Measurements from ENCODE around the gene CNST.
"Not testable (repeated sequence)": the region's sequence is repeated elsewhere in the genome, so short reads cannot be mapped to it uniquely, and the experiment has no call there.

CNST gene

GRCh38 chr1:246559310-246559709, 6.9 kb upstream of the CNST start:
- DNase-seq: no peak

DNA sequence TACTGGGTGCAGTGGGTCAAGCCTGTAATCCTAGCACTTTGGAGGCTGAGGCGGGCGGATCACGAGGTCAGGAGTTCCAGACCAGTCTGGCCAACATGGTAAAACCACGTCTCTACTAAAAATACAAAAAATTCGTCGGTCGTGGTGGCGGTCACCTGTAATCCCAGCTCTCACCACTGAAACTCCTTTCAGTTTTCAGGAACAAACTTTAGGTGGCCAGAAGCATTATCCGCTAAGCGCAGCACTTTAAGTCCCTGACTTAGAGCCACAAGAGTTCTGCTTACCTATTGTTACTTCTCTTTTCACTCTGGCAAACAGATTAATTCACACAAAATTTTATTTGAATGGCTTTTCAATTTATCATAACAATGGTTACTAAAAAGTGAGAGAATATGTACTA, 5.4 kb upstream of the CNST start:
- DNase-seq: not testable (repeated sequence)

DNA sequence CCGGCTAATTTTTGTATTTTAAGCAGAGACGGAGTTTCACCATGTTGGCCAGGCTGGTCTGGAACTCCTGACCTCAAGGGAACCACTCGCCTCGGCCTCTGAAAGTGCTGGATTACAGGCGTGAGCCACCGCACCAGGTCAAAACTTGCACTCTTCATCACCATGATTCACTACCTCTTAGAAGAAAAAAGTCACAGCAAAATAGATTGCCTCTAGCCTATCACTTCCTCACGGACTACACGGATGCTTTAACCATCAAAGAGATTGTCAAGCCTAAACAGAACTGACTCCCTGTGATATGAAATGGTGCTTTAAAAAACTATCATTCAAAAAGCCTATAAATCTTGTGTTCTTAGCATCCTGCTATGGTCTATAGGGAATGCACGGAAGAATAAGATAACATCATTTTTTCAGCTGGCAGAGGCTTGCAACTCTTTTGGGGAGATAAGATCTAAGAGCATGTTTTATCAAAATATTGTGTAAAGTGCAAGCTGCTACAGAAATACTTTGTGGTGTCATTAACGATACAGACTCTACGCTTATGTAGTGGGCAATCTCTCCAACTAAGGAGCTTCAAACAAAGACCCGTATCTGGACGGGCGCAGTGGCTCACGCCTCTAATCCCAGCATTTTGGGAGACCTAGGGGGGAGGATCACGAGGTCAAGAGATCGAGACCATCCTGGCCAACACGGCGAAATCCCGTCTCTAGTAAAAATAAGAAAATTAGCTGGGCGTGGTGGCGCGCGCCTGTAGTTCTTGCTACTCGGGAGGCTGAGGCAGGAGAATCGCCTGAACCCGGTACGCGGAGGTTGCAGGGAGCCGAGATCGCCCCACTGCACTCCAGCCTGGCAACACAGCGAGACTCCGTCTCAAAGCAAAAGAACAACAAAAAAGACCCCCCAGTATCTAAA, 1.2 kb upstream of the CNST start:
- no peak for DNase-seq

GRCh38 chr1:246565751-246566127, 517 bp upstream of the CNST start:
- DNase-seq: no peak

- peak; percentile 38 for DNase-seq
Measured at GRCh38 chr1:246566813-246567645, 773 bp downstream of the CNST start.

DNA sequence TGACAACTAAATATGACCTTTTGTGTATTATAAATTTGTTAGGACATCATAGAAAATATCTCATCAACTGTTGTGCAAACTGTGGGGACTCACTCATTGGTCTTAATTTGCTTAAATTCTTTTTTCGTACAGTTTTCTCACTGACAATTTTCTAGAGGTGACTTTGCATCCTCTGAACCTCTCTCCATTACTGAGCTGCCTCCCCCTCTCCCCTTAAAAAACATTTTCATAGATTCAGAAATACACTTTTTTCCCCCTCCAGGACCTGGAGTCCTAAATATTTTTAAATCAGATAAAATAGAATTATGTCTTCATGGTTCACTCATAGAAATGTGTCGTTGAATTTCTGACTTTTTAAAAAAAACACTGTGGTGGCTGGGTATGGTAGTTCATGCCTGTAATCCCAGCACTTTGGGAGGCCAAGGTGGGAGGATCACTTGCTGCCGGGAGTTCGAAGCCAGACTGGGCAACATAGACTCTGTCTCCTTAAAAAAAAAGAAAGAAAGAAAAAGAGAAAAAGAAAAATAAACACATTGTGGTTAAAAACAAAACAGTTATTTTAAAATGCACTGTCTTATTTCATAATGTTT, 1.5 kb downstream of the CNST start:
- DNase-seq: no peak

GRCh38 chr1:246569248-246570238, 3.3 kb downstream of the CNST start:
- peak; percentile 66 for DNase-seq

DNA sequence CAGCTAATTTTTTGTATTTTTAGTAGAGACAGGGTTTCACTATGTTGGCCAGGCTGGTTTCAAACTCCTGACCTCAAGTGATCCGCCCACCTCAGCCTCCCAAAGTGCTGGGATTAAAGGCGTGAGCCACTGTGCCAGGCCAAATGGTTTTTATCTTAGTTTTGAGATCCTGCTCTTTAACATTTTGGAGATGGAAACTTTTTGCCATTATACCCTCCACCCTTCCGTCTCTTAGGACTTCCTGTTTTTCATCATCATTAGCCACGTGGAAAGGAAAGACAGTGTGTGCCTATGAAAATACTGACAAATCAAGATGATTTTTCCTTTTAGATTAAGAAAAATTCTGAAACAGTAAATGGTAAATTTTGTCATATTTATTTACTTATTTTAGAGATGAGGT, 5.1 kb downstream of the CNST start:
- DNase-seq: peak; percentile 36

- DNase-seq: no peak
Measured at GRCh38 chr1:246571953-246572352, 5.7 kb downstream of the CNST start.

GRCh38 chr1:246572785-246573184, 6.5 kb downstream of the CNST start:
- no peak for DNase-seq

DNA sequence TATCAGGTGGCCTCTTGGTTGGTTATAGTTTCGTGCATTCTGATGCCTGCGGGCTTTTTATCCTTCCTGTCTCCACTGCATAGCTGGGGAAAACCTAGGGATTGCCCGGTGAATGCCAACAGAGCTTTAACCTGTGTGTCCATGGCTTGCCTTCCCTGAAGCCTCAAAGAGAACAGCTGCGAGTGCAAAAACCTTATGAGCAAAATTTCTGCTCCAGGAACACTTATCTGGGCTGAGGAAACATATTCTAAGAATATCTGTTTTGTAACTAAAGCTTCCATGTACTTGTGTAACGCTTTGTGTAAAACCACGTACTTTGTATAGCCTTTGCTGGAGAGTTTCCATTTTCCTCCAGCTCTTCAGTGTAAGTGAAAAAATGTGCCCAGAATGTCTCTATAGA, 7.2 kb downstream of the CNST start:
- DNase-seq: no peak

- DNase-seq: no peak
Measured at GRCh38 chr1:246576709-246577032, 10.4 kb downstream of the CNST start.

GRCh38 chr1:246577082-246577719, 10.9 kb downstream of the CNST start:
- DNase-seq: no peak

DNA sequence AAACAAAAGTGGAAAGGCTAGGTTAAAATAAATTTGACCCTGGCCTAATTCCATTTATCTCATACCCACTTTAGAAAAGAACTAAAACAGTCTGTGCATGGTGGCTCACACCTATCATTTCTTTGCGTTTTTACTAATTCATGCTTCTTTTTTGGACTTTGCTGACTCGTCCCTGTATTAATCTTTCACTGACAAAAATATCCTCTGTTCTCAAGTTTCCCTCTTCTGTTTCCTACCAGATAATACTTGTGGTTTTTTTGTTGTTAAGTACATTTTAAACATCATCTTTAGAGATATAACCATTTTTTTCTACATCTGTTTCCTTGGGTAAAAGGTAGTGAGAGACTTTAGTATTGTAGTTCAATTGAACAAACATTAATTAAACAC, 11.5 kb downstream of the CNST start:
- DNase-seq: peak; percentile 89

DNA sequence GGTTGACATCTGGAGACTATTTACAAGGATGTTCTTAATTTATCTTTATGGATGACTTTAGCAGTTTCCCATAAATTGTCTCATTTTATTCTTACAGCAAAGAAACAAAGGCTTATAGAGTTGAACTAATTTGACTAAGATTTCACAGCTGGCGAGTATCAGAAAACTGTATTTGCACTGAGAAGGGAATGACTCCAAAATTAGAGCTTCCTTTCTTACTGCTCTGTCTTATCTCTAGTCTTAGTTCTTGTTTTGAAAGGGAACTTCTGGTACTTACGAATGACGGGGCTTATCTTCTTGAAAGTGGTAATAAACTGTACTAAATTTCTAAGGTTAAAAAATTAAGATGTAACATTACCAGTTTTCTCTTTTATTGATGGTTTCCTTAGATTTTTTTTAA, 13.6 kb downstream of the CNST start:
- DNase-seq: no peak

GRCh38 chr1:246580497-246581370, 14.5 kb downstream of the CNST start:
- DNase-seq: no peak

DNA sequence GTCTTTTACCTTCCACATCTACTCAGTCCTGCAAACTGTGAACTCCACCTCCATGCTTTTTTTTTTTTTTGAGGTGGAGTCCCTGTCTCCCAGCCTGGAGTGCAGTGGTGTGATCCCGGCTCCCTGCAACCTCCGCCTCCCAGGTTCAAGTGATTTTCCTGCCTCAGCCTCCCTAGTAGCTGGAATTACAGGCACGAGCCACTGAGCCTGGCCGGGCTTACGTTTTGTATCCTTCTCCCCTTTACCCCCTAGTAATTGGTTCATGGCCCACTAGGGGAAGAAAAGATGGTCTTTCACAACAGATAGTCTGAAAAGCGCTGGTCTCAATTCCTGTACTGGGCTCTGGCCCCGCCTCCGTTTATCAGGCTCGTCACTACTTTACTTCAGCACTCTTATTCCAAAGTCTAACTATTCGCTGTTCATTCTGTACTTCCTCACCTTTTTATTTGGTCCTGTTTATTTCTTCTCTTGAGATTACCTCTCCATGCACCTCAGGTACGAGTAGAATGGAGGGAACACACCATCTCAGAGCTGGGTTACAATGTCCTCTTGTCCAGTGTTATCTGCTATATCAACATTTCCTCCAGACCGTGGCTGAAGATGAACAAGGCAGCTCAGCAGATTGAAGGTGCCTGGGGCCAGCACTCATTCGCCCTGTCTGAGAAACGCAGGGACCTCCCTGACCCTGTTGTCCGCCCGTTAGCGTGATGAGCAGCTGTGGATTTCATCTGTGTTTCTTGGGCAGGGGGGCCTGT, 16.2 kb downstream of the CNST start:
- DNase-seq: no peak

GRCh38 chr1:246583056-246583440, 16.8 kb downstream of the CNST start:
- DNase-seq: no peak

DNA sequence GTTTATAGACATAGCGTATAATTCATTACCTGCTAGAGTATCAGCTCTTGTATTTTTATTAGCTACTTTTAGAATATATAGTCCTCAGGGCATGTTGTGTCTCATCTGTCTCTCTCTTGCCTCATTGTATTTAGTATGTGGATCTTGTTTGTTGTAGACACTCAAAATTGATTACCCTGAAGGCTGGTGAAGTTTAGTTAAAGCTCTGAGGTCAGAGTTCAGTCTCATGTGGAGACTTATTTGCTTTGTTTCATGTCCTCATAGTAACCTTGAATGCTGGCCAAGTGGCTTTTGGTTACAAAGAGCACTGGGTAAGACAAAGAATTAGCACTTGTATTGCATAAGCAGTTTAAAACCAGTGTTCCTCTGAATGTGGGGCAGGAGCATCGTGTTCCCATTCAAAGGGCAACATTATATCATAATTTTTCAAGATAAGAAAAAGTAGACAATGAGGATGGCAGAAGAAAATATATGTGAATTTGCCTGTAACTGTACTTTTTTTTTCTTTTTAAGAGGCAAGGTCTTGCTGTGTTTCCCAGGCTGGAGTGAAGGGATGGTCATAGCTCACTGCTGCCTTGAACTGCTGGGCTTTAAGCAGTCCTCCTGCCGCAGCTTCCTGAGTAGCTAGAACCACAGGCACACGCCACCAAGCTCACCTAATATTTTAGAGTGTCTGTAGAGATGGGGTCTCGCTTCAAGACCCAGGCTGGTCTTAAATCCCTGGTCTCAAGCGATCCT, 17.4 kb downstream of the CNST start:
- no peak for DNase-seq

GRCh38 chr1:246587032-246587431, 20.8 kb downstream of the CNST start:
- DNase-seq: no peak
